Neural cell (in vitro differentiated cells): ENCODE data around the gene ABI3BP. TPM values are rescaled to one million over a fixed set of nuclear protein-coding genes. Genes with fewer than 3 reads are reported as not detected.

Experiments
- H2AFZ ChIP-seq: fragments of 200-600, 300-800 bp; sonication (generic), shearing (Covaris generic); 2 replicates; pipeline ENCODE4 v1.6.0; 2014; ENCODE audit warnings: low read depth, mild to moderate bottlenecking, antibody characterized with exemption, low read length, moderate library complexity
- H3F3A ChIP-seq: fragments of 200-600 bp; shearing (Covaris generic); 2 replicates; pipeline ENCODE4 v1.6.1; 2016; ENCODE audit warnings: mild to moderate bottlenecking, moderate library complexity, mixed read lengths, antibody characterized with exemption, low read length; ENCODE audit not compliant: insufficient read depth, poor library complexity, severe bottlenecking
- H3K27ac ChIP-seq: fragments of 200-600, 300-800 bp; sonication (generic), shearing (Covaris generic); 2 replicates; pipeline ENCODE4 v1.5.1; 2014; ENCODE audit warnings: mild to moderate bottlenecking, low read length, moderate library complexity
- H3K27me3 ChIP-seq: fragments of 300-800, 200-600 bp; sonication (generic), shearing (Covaris generic); 2 replicates; pipeline ENCODE4 v1.6.0; 2014; ENCODE audit warnings: mild to moderate bottlenecking, low read depth, low read length, moderate library complexity; ENCODE audit not compliant: insufficient read depth
- H3K36me3 ChIP-seq: fragments of 300-800, 200-600 bp; sonication (generic), shearing (Covaris generic); 2 replicates; pipeline ENCODE4 v1.5.1; 2014; ENCODE audit warnings: mild to moderate bottlenecking, antibody characterized with exemption, low read length, moderate library complexity; ENCODE audit not compliant: insufficient read depth
- H3K4me2 ChIP-seq: fragments of 300-800, 200-600 bp; sonication (generic), shearing (Covaris generic); 2 replicates; pipeline ENCODE4 v1.6.0; 2014; ENCODE audit warnings: mild to moderate bottlenecking, low read length
- H3K4me3 ChIP-seq: fragments of 300-800, 200-600 bp; sonication (generic), shearing (Covaris generic); 2 replicates; pipeline ENCODE4 v1.5.1; 2014; ENCODE audit warnings: mild to moderate bottlenecking, low read length, moderate library complexity
- H3K79me2 ChIP-seq: fragments of 200-600 bp; shearing (Covaris generic); replicated peaks from 2 replicates; pipeline ENCODE4 v1.6.0; 2014; ENCODE audit warnings: mild to moderate bottlenecking, low read length, moderate library complexity; ENCODE audit not compliant: insufficient read depth
- H3K9ac ChIP-seq: fragments of 300-800, 200-600 bp; sonication (generic), shearing (Covaris generic); 2 replicates; pipeline ENCODE4 v1.6.1; 2016; ENCODE audit warnings: mild to moderate bottlenecking, low read length, mixed read lengths
- H3K9me2 ChIP-seq: fragments of 200-600 bp; shearing (Covaris generic); 2 replicates; pipeline ENCODE4 v1.6.1; 2016; ENCODE audit warnings: mild to moderate bottlenecking, low read length, mixed read lengths; ENCODE audit not compliant: insufficient read depth
- H3K9me3 ChIP-seq: fragments of 200-600, 300-800 bp; sonication (generic), shearing (Covaris generic); 2 replicates; pipeline ENCODE4 v1.6.1; 2016; ENCODE audit warnings: mild to moderate bottlenecking, mixed run types, low read length, moderate library complexity, mixed read lengths
- H4K20me1 ChIP-seq: fragments of 200-600 bp; shearing (Covaris generic); 2 replicates; pipeline ENCODE4 v1.6.1; 2016; ENCODE audit warnings: mild to moderate bottlenecking, mixed run types; ENCODE audit not compliant: insufficient read depth
- CTCF ChIP-seq: fragments of 450-650 bp; IDR thresholded peaks from 2 replicates; pipeline ENCODE4 v1.5.1; 2014; ENCODE audit warnings: antibody characterized with exemption, mild to moderate bottlenecking, moderate library complexity; ENCODE audit not compliant: poor library complexity, severe bottlenecking
- EP300 ChIP-seq: fragments of 450-650 bp; conservative IDR thresholded peaks from 2 replicates; pipeline ENCODE4 v1.6.1; 2014; ENCODE audit warnings: antibody characterized with exemption, mild to moderate bottlenecking, moderate library complexity; ENCODE audit not compliant: poor library complexity, severe bottlenecking
- EZH2 ChIP-seq: fragments of 200-600, 300-800 bp; shearing (Covaris generic), sonication (generic); IDR thresholded peaks from 2 replicates; pipeline ENCODE4 v1.6.1; 2014; ENCODE audit warnings: antibody characterized with exemption, low read length, borderline replicate concordance, mild to moderate bottlenecking; ENCODE audit not compliant: insufficient read depth, poor library complexity, severe bottlenecking
- MXI1 ChIP-seq: fragments of 450-650 bp; conservative IDR thresholded peaks from 2 replicates; pipeline ENCODE4 v1.6.1; 2014; ENCODE audit warnings: antibody characterized with exemption, mild to moderate bottlenecking; ENCODE audit not compliant: poor library complexity, severe bottlenecking
- POLR2AphosphoS5 ChIP-seq: IDR thresholded peaks from 2 replicates; pipeline ENCODE4 v1.6.1; 2012
- RAD21 ChIP-seq: fragments of 450-650 bp; conservative IDR thresholded peaks from 2 replicates; pipeline ENCODE4 v1.6.1; 2014; ENCODE audit warnings: antibody characterized with exemption, mild to moderate bottlenecking, moderate library complexity
- REST ChIP-seq: IDR thresholded peaks from 2 replicates; pipeline ENCODE4 v1.6.1; 2012; ENCODE audit warnings: borderline replicate concordance
- SMC3 ChIP-seq: fragments of 450-650 bp; conservative IDR thresholded peaks from 2 replicates; pipeline ENCODE4 v1.6.1; 2014; ENCODE audit warnings: antibody characterized with exemption, mild to moderate bottlenecking, moderate library complexity; ENCODE audit not compliant: poor library complexity
- TAF1 ChIP-seq: IDR thresholded peaks from 2 replicates; pipeline ENCODE4 v1.6.1; 2012; ENCODE audit warnings: low read depth
- polyA plus RNA-seq: library from polyadenylated mRNA; depleted of rRNA; stranded (reverse); fragments of >200 nt; gene quantifications from 2 replicates; pipeline ENCODE4 v1.2.3, GENCODE V29; 2014

The ABI3BP gene
- polyA plus RNA-seq, 1 donor from 2014 or later = not detected

- H3K4me3 ChIP-seq = no peak overlapping the region
- no peak overlapping the region for H3K27ac ChIP-seq
- no peaks in the 10 kb centered on the region for H3K27me3 ChIP-seq
- no peaks in the 10 kb centered on the region for H3K79me2 ChIP-seq
- H3K9me3 ChIP-seq = no peaks in the 10 kb centered on the region
- no peak overlapping the region for H3K9ac ChIP-seq
- H3K36me3 ChIP-seq = no peaks in the 10 kb centered on the region
- no peaks in the 10 kb centered on the region for H4K20me1 ChIP-seq
- H3F3A ChIP-seq = no peaks in the 10 kb centered on the region
- no peak overlapping the region for H3K4me2 ChIP-seq
- no peaks in the 10 kb centered on the region for H3K9me2 ChIP-seq
- TF ChIP-seq MXI1 (no peak), CTCF (no peak), POLR2AphosphoS5 (no peak), EP300 (no peak), RAD21 (no peak), EZH2 (no peak), TAF1 (no peak), SMC3 (no peak), REST (no peak)
- H2AFZ ChIP-seq = no peak overlapping the region
Measured at GRCh38 chr3:100802126-100802525, 191.1 kb downstream of the ABI3BP start.

- Histone ChIP-seq H3K9me3 (no peaks in the 10 kb centered on the region), H2AFZ (no peak overlapping the region)
Measured at GRCh38 chr3:100798012-100798411, 195.2 kb downstream of the ABI3BP start.

More at GRCh38 chr3:100798012-100798411, 195.2 kb downstream of the ABI3BP start:
- Histone ChIP-seq H3K36me3 (no peaks in the 10 kb centered on the region), H3K9me2 (no peaks in the 10 kb centered on the region), H3F3A (no peaks in the 10 kb centered on the region), H4K20me1 (no peaks in the 10 kb centered on the region), H3K4me3 (no peak overlapping the region), H3K4me2 (no peak overlapping the region), H3K9ac (no peak overlapping the region), H3K27ac (no peak overlapping the region), H3K27me3 (no peaks in the 10 kb centered on the region), H3K79me2 (no peaks in the 10 kb centered on the region)
- TF ChIP-seq TAF1 (no peak), EP300 (no peak), SMC3 (no peak), CTCF (no peak), REST (no peak), RAD21 (no peak), EZH2 (no peak), POLR2AphosphoS5 (no peak), MXI1 (no peak)
